Upper lobe of right lung (tissue), 1 donor: Measurements from ENCODE around the gene IGF2R. TPM values are rescaled to one million over a fixed set of nuclear protein-coding genes. Genes with fewer than 3 reads are reported as not detected.
A peak's percentile ranks its signal among the peaks of the same experiment; 100 is the strongest.

ENCODE experiments used
- ATAC-seq: fragments of 200-7000 bp; cut with Tn5 transposase; one replicate; pipeline ENCODE4 v1.9.1; 2020; ENCODE audit warnings: mild to moderate bottlenecking, moderate library complexity
- DNase-seq: peaks from one replicate; pipeline ENCODE4 v3.0.0-alpha.2; 2020
- H3K27ac ChIP-seq: fragments of 200-600 bp; one replicate; pipeline ENCODE4 v1.8.0; 2022
- H3K27me3 ChIP-seq: fragments of 200-600 bp; one replicate; pipeline ENCODE4 v1.8.0; 2022; ENCODE audit warnings: mild to moderate bottlenecking
- H3K36me3 ChIP-seq: fragments of 200-600 bp; one replicate; pipeline ENCODE4 v1.8.0; 2022
- H3K4me1 ChIP-seq: fragments of 200-600 bp; one replicate; pipeline ENCODE4 v1.8.0; 2022
- H3K4me3 ChIP-seq: fragments of 200-600 bp; one replicate; pipeline ENCODE4 v1.8.0; 2022; ENCODE audit warnings: mild to moderate bottlenecking
- H3K9me3 ChIP-seq: fragments of 200-600 bp; one replicate; pipeline ENCODE4 v1.8.0; 2022
- intact Hi-C: fragments of 100-400 bp; cut with DNase I; formaldehyde crosslinking; loops from one replicate; pipeline ENCODE4 v1.11.0; 2022
- total RNA-seq: library from RNA; stranded (reverse); fragmentation: NEBNext Ultra II Directional; extraction: Animal tissue kit (Norgen Biotek cat#: 25700); gene quantifications from one replicate; pipeline ENCODE4 v1.2.1, GENCODE V29; 2021
- TF ChIP-seq, protein P1 (sequence below): fragments of 200-600 bp; IDR thresholded peaks from one replicate; pipeline ENCODE4 v1.8.0; 2022; ENCODE audit warnings: antibody characterized with exemption
- donor health status: DM: no; HTN: yes; CAD: no; lungs with severe emphysema.

The IGF2R gene
- total RNA-seq, 1 donor from 2014 or later, result 144 TPM

DNA sequence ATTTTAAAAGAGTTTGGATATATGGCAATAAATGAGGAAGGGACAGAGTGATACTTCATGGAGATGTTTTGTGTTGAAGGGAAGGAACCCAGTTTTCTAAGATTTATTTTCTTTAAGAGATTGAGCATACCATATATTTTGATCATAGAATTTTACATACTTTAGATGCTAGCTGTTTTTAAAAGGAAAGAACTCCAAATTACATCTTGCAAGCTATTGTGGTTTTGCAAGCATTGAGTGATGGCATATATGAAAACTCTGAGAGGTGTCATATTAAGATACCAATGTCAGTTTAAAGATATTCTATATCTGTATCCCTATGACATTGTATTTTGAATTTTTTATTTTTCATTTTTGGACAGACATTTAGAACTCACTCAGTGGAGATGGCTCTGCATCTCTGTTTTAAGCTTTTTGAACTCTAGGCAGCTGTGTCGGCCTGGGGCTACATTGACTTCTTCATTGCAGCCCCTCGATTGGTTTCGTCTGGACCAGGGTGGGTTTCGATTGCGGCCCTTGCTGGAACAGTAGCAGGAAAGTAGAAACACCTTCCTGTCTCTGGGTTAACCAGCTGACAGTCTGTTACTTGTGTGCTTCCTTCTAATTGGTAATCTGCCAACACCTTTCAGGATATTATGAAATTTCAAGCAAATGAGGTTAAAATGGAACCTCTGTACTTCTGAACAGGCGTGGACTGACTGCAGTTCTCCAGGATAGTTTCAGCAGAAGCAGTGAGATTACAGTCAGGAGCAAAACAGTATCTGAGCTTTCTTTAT, 14.0 kb downstream of the IGF2R start:
- peak overlapping the region; percentile 66 for H3K27ac ChIP-seq
- no peaks in the 10 kb centered on the region for H3K36me3 ChIP-seq
- no peaks in the 10 kb centered on the region for H3K9me3 ChIP-seq
- DNase-seq, result no peak
- TF ChIP-seq, protein P1, sequence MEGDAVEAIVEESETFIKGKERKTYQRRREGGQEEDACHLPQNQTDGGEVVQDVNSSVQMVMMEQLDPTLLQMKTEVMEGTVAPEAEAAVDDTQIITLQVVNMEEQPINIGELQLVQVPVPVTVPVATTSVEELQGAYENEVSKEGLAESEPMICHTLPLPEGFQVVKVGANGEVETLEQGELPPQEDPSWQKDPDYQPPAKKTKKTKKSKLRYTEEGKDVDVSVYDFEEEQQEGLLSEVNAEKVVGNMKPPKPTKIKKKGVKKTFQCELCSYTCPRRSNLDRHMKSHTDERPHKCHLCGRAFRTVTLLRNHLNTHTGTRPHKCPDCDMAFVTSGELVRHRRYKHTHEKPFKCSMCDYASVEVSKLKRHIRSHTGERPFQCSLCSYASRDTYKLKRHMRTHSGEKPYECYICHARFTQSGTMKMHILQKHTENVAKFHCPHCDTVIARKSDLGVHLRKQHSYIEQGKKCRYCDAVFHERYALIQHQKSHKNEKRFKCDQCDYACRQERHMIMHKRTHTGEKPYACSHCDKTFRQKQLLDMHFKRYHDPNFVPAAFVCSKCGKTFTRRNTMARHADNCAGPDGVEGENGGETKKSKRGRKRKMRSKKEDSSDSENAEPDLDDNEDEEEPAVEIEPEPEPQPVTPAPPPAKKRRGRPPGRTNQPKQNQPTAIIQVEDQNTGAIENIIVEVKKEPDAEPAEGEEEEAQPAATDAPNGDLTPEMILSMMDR, result no peak
- H3K4me3 ChIP-seq, result no peak overlapping the region
- H3K27me3 ChIP-seq, result no peaks in the 10 kb centered on the region
- peaks cover 97% of the 10 kb centered on the region for H3K4me1 ChIP-seq
- ATAC-seq, result peak; percentile 12
- intact Hi-C loops, result no loop called here

DNA sequence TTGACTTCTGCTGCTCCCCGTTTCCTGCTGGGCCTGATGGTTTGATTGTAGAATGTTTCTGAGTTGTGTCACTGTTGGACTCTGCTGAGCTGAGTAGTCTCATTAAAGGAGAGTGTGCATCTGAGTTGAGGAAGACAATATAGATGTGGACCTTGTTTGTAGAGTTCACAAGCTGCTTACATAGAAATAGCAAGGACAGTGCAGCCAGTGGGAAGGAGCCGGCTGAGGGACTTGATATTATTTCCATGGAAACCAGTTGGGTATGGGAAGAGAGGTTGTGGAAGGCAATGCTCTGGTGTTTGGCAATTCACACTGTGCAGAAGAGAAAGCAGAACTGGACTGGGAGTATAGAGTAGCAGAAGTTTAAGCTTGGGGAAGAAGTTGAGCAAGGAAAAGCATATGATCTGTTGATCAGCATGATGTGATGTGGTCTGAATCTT, 14.8 kb downstream of the IGF2R start:
- DNase-seq, result no peak
- TF ChIP-seq, protein P1, result no peak
- Histone ChIP-seq H3K27ac (peak overlapping the region; percentile 66), H3K9me3 (no peaks in the 10 kb centered on the region), H3K27me3 (no peaks in the 10 kb centered on the region), H3K4me3 (no peak overlapping the region), H3K36me3 (no peaks in the 10 kb centered on the region), H3K4me1 (peaks cover 92% of the 10 kb centered on the region)
- intact Hi-C loops, result no loop called here
- peak; percentile 69 for ATAC-seq

DNA sequence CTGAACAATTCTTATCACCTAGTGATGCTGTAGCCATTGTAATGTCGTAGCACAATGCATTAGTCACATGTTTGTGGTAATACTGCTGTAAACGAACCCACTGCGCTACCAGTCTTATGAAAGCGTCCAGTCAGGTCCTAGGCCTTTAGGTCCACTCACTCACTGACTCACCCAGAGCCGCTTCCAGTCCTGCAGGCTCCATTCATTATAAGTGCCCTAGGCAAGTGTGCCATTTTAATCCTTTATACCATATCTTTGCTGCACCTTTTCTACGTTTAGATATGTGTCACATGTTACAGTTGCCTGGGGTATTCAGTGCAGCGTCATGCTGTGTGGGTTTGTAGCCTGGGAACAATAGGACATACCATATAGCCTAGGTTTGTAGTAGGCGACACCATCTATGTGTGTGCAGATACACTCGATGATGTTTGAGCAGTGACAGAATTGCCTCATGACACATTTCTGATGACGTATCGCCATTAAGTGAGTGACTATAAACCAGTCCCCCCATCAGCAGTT, 15.4 kb downstream of the IGF2R start:
- no peak for DNase-seq
- peak; percentile 34 for ATAC-seq
- H3K4me3 ChIP-seq, result no peak overlapping the region
- TF ChIP-seq, protein P1, result no peak
- H3K9me3 ChIP-seq, result no peaks in the 10 kb centered on the region
- peak overlapping the region; percentile 66 for H3K27ac ChIP-seq
- peaks cover 90% of the 10 kb centered on the region for H3K4me1 ChIP-seq
- H3K27me3 ChIP-seq, result no peaks in the 10 kb centered on the region
- no peaks in the 10 kb centered on the region for H3K36me3 ChIP-seq
- intact Hi-C loops, result no loop called here

DNA sequence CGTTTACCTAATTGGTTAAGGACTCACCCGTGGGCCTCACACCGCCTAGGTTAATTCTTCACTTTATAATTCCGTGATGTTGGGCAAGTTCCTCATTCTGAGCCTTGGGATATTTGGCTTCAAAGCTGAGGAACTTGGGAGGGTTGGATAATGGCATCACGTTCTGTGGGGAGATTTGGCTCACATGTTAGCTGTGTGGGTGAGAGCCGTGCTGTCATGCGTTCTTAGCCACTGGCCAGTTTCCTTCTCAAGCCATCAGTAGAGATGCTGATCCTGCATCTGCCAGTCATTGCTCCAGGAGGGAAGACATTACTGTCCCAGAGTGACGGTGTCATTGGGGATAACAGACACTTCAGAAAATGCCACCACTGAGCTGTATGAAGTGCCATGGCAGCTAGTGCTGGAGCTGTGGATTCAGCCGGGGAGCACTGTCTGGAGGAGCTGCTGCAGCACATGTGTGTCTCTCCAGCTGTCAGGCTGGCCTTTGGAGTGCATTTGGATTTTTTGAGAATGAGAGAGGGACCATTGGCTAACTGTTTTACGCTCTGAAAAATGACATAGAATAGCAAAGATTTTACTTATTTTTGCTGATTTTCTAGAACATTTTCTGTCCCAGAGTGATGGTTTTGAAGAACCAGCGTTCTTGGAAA, 16.5 kb downstream of the IGF2R start:
- no peak overlapping the region for H3K4me3 ChIP-seq
- no peaks in the 10 kb centered on the region for H3K27me3 ChIP-seq
- TF ChIP-seq, protein P1, result no peak
- intact Hi-C loops, result no loop called here
- no peak overlapping the region for H3K27ac ChIP-seq
- H3K36me3 ChIP-seq, result no peaks in the 10 kb centered on the region
- H3K9me3 ChIP-seq, result no peaks in the 10 kb centered on the region
- H3K4me1 ChIP-seq, result peaks cover 93% of the 10 kb centered on the region
- DNase-seq (no peak), ATAC-seq (peak; percentile 59)

DNA sequence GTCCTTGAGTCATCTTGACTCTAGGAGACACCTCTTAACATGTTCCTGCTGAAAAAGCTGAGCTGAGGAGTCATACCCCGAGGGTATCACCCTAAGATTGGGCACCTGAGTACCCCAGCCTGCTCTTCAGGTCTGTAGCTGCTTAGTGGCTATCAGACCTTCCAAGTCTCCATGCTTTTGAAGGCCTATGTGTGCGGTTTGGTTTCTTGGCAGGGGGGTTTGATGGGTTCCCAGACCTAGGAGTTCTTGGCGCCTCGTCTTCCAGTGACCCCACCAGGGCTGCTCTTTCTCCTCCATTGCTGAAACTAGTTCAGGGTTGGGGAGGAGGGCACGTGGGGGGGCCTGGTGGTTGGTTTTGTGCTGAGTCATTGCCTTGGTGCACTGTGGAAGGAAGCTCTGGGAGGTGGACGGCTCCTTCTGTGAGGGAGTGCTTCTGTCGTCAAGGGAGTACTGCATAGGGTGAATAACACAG, 20.1 kb downstream of the IGF2R start:
- Histone ChIP-seq H3K27me3 (no peaks in the 10 kb centered on the region), H3K27ac (no peak overlapping the region), H3K36me3 (peaks cover 14% of the 10 kb centered on the region), H3K4me3 (no peak overlapping the region), H3K4me1 (peaks cover 68% of the 10 kb centered on the region), H3K9me3 (no peaks in the 10 kb centered on the region)
- ATAC-seq (peak; percentile 51), DNase-seq (no peak)
- intact Hi-C loops, result no loop called here
- TF ChIP-seq, protein P1, result no peak
